MCF 10A (cell line): ENCODE data around the gene OR5H14. TPM values are rescaled to one million over a fixed set of nuclear protein-coding genes. Genes with fewer than 3 reads are reported as not detected.

Experiments
- BruUV-seq: library from RNA; stranded (reverse); fragments of 400-500 nt; replicated peaks from 2 replicates; lab custom pipeline; 2021; lab: Mats Ljungman, UMichigan
- CTCF ChIA-PET: fragments of 300-600 bp; sonication (Branson Sonifier 250); formaldehyde crosslinking; extraction: SDS; loops from one replicate; lab custom pipeline; 2021; ENCODE audit warnings: antibody characterized with exemption, inconsistent platforms; lab: Yijun Ruan, JAX
- POLR2A ChIA-PET: fragments of 300-600, 350-650 bp; sonication (Branson Sonifier 250); formaldehyde crosslinking; extraction: SDS; loops from one replicate; lab custom pipeline; 2020; ENCODE audit warnings: antibody characterized with exemption, inconsistent platforms; lab: Yijun Ruan, JAX
- DNase-seq: peaks from one replicate; pipeline ENCODE4 v3.0.0-alpha.2; 2018; ENCODE audit not compliant: unreplicated experiment
- H3K27ac Mint-ChIP-seq: one replicate; pipeline ENCODE4 v1.8.0; 2022; ENCODE audit warnings: mild to moderate bottlenecking, low read depth, mixed read lengths; ENCODE audit not compliant: unreplicated experiment
- H3K27me3 Mint-ChIP-seq: one replicate; pipeline ENCODE4 v1.8.0; 2022; ENCODE audit warnings: mixed read lengths; ENCODE audit not compliant: insufficient read depth, unreplicated experiment
- H3K36me3 Mint-ChIP-seq: one replicate; pipeline ENCODE4 v1.8.0; 2022; ENCODE audit warnings: mild to moderate bottlenecking, moderate library complexity, mixed read lengths; ENCODE audit not compliant: insufficient read depth, unreplicated experiment
- H3K4me1 Mint-ChIP-seq: one replicate; pipeline ENCODE4 v1.8.0; 2022; ENCODE audit warnings: mixed read lengths; ENCODE audit not compliant: insufficient read depth, unreplicated experiment
- H3K4me3 Mint-ChIP-seq: one replicate; pipeline ENCODE4 v1.8.0; 2022; ENCODE audit warnings: mild to moderate bottlenecking, moderate library complexity, mixed read lengths; ENCODE audit not compliant: unreplicated experiment
- H3K9me3 Mint-ChIP-seq: one replicate; pipeline ENCODE4 v1.8.0; 2022; ENCODE audit warnings: mixed read lengths; ENCODE audit not compliant: unreplicated experiment
- CTCF ChIP-seq: fragments of 200-600 bp; IDR thresholded peaks from one replicate; pipeline ENCODE4 v1.8.0; 2022; ENCODE audit warnings: antibody characterized with exemption, mild to moderate bottlenecking; ENCODE audit not compliant: unreplicated experiment
- intact Hi-C: fragments of 100-400 bp; cut with micrococcal nuclease; formaldehyde crosslinking; loops from 2 replicates; pipeline ENCODE4 v1.14.1; 2022
- total RNA-seq: library from RNA; stranded (reverse); gene quantifications from 2 replicates; pipeline ENCODE4 v1.2.3, GENCODE V29; 2022

OR5H14 gene
- total RNA-seq, 1 experiment from 2014 or later: not detected

GRCh38 chr3:98151241-98151640 is 4.0 kb downstream of the OR5H14 start:
- no TSS peak for BruUV-seq
- intact Hi-C loops: no loop called here
- POLR2A ChIA-PET: no interaction called here
- no peak overlapping the region for H3K27ac Mint-ChIP-seq
- no peak overlapping the region for H3K4me3 Mint-ChIP-seq
- no peak for DNase-seq
- TF ChIP-seq CTCF: no peak
- H3K36me3 Mint-ChIP-seq: no peaks in the 10 kb centered on the region
- H3K27me3 Mint-ChIP-seq: peaks cover 73% of the 10 kb centered on the region
- no peaks in the 10 kb centered on the region for H3K4me1 Mint-ChIP-seq
- CTCF ChIA-PET: no interaction called here
- no peaks in the 10 kb centered on the region for H3K9me3 Mint-ChIP-seq

GRCh38 chr3:98166396-98166795 is 19.1 kb downstream of the OR5H14 start, which contains the start of gene OR5H15:
OR5H15 (plus strand) TSS chr3:98166696; CDS start chr3:98168700, 2,004 bp downstream.
- no peak for TF ChIP-seq CTCF
- ChIA-PET POLR2A (no interaction called here), CTCF (interaction anchor here (1.5 kb wide), 1 partner anchor 163 kb away, joined by 4 read pairs; no protein-coding TSS in a partner anchor)
- Mint-ChIP-seq H3K36me3 (peaks cover 6% of the 10 kb centered on the region), H3K4me1 (no peaks in the 10 kb centered on the region), H3K27me3 (peaks cover 75% of the 10 kb centered on the region), H3K4me3 (no peak within 1 kb of the TSS), H3K27ac (no peak within 1 kb of the TSS), H3K9me3 (no peaks in the 10 kb centered on the region)
- no TSS peak for BruUV-seq
- intact Hi-C loops: no loop called here
- DNase-seq: no peak

GRCh38 chr3:98171071-98171470 is 23.8 kb downstream of the OR5H14 start:
- H3K4me1 Mint-ChIP-seq: no peaks in the 10 kb centered on the region
- intact Hi-C loops: no loop called here
- no peak for DNase-seq
- CTCF ChIA-PET: no interaction called here
- no TSS peak for BruUV-seq
- H3K27ac Mint-ChIP-seq: no peak overlapping the region
- no peaks in the 10 kb centered on the region for H3K9me3 Mint-ChIP-seq
- POLR2A ChIA-PET: no interaction called here
- H3K4me3 Mint-ChIP-seq: no peak overlapping the region
- peaks cover 50% of the 10 kb centered on the region for H3K27me3 Mint-ChIP-seq
- TF ChIP-seq CTCF: no peak
- peaks cover 6% of the 10 kb centered on the region for H3K36me3 Mint-ChIP-seq

GRCh38 chr3:98172621-98173020 is 25.3 kb downstream of the OR5H14 start:
- ChIA-PET POLR2A (no interaction called here), CTCF (no interaction called here)
- no peak for DNase-seq
- intact Hi-C loops: no loop called here
- Mint-ChIP-seq H3K36me3 (peaks cover 6% of the 10 kb centered on the region), H3K27ac (no peak overlapping the region), H3K9me3 (no peaks in the 10 kb centered on the region), H3K4me3 (no peak overlapping the region), H3K4me1 (no peaks in the 10 kb centered on the region), H3K27me3 (peaks cover 40% of the 10 kb centered on the region)
- TF ChIP-seq CTCF: no peak
- BruUV-seq: no TSS peak
